Ovary (tissue), 9 donors: Measurements from ENCODE around the gene FGR. TPM values are rescaled to one million over a fixed set of nuclear protein-coding genes. Genes with fewer than 3 reads are reported as not detected.
A peak's percentile ranks its signal among the peaks of the same experiment; 100 is the strongest.

ENCODE experiments used
- DNase-seq, 5 donors: peaks; one replicate each; pipeline ENCODE4 v3.0.0-alpha.2; 2019 to 2020
- H3K27ac ChIP-seq, 2 donors: fragments of 200-600 bp; one replicate each; pipeline versions ENCODE4 v1.5.1 to v1.8.0; 2019 to 2022
- H3K27me3 ChIP-seq: fragments of 200-600 bp; one replicate; pipeline ENCODE4 v1.8.0; 2022
- H3K36me3 ChIP-seq: fragments of 200-600 bp; sonication (generic); one replicate; pipeline ENCODE4 v1.5.1; 2019
- H3K4me1 ChIP-seq: one replicate; pipeline ENCODE4 v1.8.1; 2013; ENCODE audit warnings: mild to moderate bottlenecking, moderate library complexity; ENCODE audit not compliant: insufficient read depth
- H3K4me3 ChIP-seq: fragments of 200-600 bp; sonication (generic); one replicate; pipeline ENCODE4 v1.5.1; 2017
- H3K9me3 ChIP-seq, 2 donors: fragments of 200-600 bp in 1 of 2; sonication (generic) in 1 of 2; one replicate each; pipeline versions ENCODE4 v1.5.1 to v1.8.1; 2013 to 2019; ENCODE audit warnings: mild to moderate bottlenecking in 1 of 2, moderate library complexity in 1 of 2
- EP300 ChIP-seq: sonication (generic); formaldehyde crosslinking; IDR thresholded peaks from one replicate; pipeline ENCODE4 v1.6.1; 2017; ENCODE audit warnings: antibody characterized with exemption
- POLR2A ChIP-seq: fragments of 450-650 bp; IDR thresholded peaks from one replicate; pipeline ENCODE4 v1.6.1; 2017; ENCODE audit warnings: antibody characterized with exemption, mild to moderate bottlenecking, moderate library complexity
- WGBS, 3 donors: extraction: QIAGEN DNeasy Blood & Tissue Kit in 1 of 3; methylation state at CpG; one replicate each; pipeline versions ENCODE4 v1.1.5 to v1.1.7; 2013 to 2017; 5-methylcytosine and 5-hydroxymethylcytosine counted together
- intact Hi-C, 4 donors: fragments of 100-400 bp; cut with DNase I; formaldehyde crosslinking; loops; one replicate each; pipeline versions ENCODE4 v1.11.0 to v1.15.1; 2022 to 2023
- polyA plus RNA-seq, 2 donors: library from polyadenylated mRNA; stranded (reverse); fragments of 200-250 nt in 1 of 2; fragments of 350-450 nt in 1 of 2; fragmentation: Illumina TruSeq in 1 of 2; extraction: RNeasy Lipid Tissue Mini Kit (QIAGEN cat#74804) in 1 of 2; gene quantifications; one replicate each; pipeline ENCODE4 v1.2.3, GENCODE V29; 2013 to 2014
- total RNA-seq, 7 donors: library from RNA; depleted of rRNA in 2 of 7; stranded (reverse); fragments of >200 nt in 2 of 7; fragmentation: NEBNext Ultra II Directional in 3 of 7; extraction: Animal tissue kit (Norgen Biotek cat#: 25700) in 3 of 7; gene quantifications; one replicate each; pipeline versions ENCODE4 v1.1.0 to v1.2.4, GENCODE V29; 2016 to 2023
- TF ChIP-seq, protein P1 (sequence below), 3 donors: fragments of 450-650 bp in 2 of 3; fragments of 200-600 bp in 1 of 3; IDR thresholded peaks; one replicate each; pipeline versions ENCODE4 v1.5.1 to v1.8.0; 2016 to 2022; ENCODE audit warnings: antibody characterized with exemption in 3 of 3, mild to moderate bottlenecking in 1 of 3
- donor health status: DM: no; HTN: no; CAD: no; lungs with moderate emphysema.
- donor health status: DM: no; HTN: no; CAD: no.
- donor health status: Bipolar disorder and iron deficiency.
- donor health status: DM: yes; HTN: yes; CAD: no.
- donor health status: DM: no; HTN: no; CAD: no.
- donor health status: DM: yes; HTN: yes; CAD: no.

FGR gene
- total and polyA plus RNA-seq, 9 donors, result 1.1 to 14.1 (median 4.2) TPM

DNA sequence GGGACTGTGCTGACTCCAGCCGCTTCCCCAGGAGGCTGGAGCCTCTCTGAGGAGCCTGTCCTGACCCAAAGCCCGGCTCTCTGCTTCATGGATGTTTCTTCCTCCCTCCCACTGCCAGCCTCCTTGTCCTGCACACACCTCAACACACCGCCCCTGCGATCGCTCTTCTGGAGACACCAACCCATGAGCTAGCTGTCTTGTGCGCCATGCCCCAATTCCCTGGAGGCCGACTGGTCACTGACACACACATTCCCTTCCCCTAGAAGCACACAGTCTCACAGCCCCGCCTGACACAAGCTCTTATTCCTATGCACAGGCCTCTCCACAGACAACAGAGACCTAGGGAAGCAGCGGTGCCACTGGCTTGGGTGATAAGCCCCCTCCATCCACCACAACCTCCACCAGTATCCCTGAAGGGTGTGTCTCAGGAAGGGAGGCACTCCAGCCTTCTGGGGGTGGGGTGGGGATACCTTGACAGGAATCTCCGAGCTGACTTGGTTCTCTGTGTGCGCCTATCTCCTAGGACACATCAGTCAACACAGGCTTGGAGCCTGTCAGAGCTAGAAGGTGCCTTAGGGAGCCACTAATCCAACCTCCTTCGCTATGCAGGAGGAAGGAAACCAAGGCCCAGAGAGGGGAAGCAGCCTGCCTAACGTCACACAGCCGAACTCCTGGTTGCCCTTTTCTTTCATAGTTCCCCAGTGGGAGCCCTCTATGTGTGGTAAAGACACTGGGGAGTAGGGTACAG lies 62.1 kb downstream of the FGR start:
- Histone ChIP-seq H3K27ac (peak overlapping the region in 1 of 2 donors; percentile 89), H3K9me3 (no peaks in the 10 kb centered on the region), H3K36me3 (no peaks in the 10 kb centered on the region), H3K4me1 (peaks cover 62% of the 10 kb centered on the region), H3K27me3 (no peaks in the 10 kb centered on the region), H3K4me3 (no peak overlapping the region)
- DNase-seq, result peak in 3 of 5 donors; percentile 47 to 57 (median 48)
- WGBS, 3 donors, result 48 to 60% (median 51%) methylated on average over 14 of the region's 14 CpGs
- TF ChIP-seq POLR2A (no peak), EP300 (no peak)
- TF ChIP-seq, protein P1, sequence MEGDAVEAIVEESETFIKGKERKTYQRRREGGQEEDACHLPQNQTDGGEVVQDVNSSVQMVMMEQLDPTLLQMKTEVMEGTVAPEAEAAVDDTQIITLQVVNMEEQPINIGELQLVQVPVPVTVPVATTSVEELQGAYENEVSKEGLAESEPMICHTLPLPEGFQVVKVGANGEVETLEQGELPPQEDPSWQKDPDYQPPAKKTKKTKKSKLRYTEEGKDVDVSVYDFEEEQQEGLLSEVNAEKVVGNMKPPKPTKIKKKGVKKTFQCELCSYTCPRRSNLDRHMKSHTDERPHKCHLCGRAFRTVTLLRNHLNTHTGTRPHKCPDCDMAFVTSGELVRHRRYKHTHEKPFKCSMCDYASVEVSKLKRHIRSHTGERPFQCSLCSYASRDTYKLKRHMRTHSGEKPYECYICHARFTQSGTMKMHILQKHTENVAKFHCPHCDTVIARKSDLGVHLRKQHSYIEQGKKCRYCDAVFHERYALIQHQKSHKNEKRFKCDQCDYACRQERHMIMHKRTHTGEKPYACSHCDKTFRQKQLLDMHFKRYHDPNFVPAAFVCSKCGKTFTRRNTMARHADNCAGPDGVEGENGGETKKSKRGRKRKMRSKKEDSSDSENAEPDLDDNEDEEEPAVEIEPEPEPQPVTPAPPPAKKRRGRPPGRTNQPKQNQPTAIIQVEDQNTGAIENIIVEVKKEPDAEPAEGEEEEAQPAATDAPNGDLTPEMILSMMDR (IDR thresholded peaks at IDR 0.05), result no peak
- intact Hi-C loops, result loop anchor here in 1 of 4 donors (10.0 kb wide), 1 partner anchor 48 kb away; no protein-coding TSS in a partner anchor

DNA sequence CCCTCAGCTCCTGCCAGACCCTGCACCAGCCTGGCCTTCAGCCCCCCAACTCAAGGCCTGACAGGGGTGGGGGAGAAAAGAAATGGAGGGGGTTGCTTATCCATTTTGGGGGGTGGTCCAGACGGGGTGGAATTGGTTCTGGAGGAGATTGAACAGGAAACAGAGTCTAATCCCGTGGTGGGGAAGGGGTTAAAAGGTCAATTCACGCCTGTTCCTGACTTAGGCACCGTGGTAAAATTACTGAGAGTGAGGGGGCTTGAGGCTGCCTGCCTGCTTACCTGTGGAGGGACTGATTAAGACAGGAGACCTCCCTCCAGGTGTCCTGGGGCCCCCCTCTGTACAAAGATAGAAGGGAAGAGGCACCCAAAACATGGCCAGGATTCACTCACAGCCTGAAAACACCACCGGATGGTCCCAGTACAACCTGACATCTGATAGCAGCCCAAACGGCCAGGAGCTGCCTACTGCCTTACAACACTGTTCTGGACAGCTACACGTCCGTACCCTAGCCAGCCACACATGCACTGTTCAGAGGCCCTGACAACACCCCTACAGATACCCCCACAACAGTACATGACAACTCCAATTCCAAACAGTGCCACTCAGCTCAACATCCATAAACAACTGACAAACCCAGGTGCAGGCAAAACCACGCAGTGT lies 62.8 kb downstream of the FGR start:
- TF ChIP-seq, protein P1 (IDR thresholded peaks at IDR 0.05), result no peak
- TF ChIP-seq EP300 (no peak), POLR2A (no peak)
- H3K4me1 ChIP-seq, result peaks cover 65% of the 10 kb centered on the region
- peak overlapping the region; percentile 4 for H3K4me3 ChIP-seq
- intact Hi-C loops, result loop anchor here in 1 of 4 donors (10.0 kb wide), 1 partner anchor 47 kb away; no protein-coding TSS in a partner anchor
- 11 to 12% (median 12%) methylated on average over 9 of the region's 9 CpGs for WGBS, 3 donors
- H3K36me3 ChIP-seq, result no peaks in the 10 kb centered on the region
- H3K27me3 ChIP-seq, result no peaks in the 10 kb centered on the region
- no peaks in the 10 kb centered on the region for H3K9me3 ChIP-seq
- DNase-seq, result peak in 1 of 5 donors; percentile 43
- peak overlapping the region; percentile 50 to 89 for H3K27ac ChIP-seq

GRCh38 chr1:27571439-27572018 lies 63.5 kb downstream of the FGR start:
- no peaks in the 10 kb centered on the region for H3K36me3 ChIP-seq
- H3K4me1 ChIP-seq, result peaks cover 66% of the 10 kb centered on the region
- H3K4me3 ChIP-seq, result peak overlapping the region; percentile 4
- DNase-seq, result peak; percentile 80 to 91 (median 86)
- WGBS, 3 donors, result 2 to 6% (median 4%) methylated on average over 18 of the region's 18 CpGs
- no peaks in the 10 kb centered on the region for H3K27me3 ChIP-seq
- intact Hi-C loops, result loop anchor here in 1 of 4 donors (10.0 kb wide), 1 partner anchor 47 kb away; no protein-coding TSS in a partner anchor
- no peaks in the 10 kb centered on the region for H3K9me3 ChIP-seq
- H3K27ac ChIP-seq, result peak overlapping the region; percentile 50 to 89
- TF ChIP-seq POLR2A, result no peak
- no peak for TF ChIP-seq EP300
- TF ChIP-seq, protein P1 (IDR thresholded peaks at IDR 0.05), result no peak

GRCh38 chr1:27570784-27571183 lies 64.2 kb downstream of the FGR start:
- intact Hi-C loops, result loop anchor here in 1 of 4 donors (10.0 kb wide), 1 partner anchor 46 kb away; no protein-coding TSS in a partner anchor
- Histone ChIP-seq H3K4me3 (no peak overlapping the region), H3K27me3 (no peaks in the 10 kb centered on the region), H3K9me3 (no peaks in the 10 kb centered on the region), H3K27ac (peak overlapping the region; percentile 50 to 89), H3K36me3 (no peaks in the 10 kb centered on the region), H3K4me1 (peaks cover 64% of the 10 kb centered on the region)
- 35 to 42% (median 38%) methylated on average over 3 of the region's 3 CpGs for WGBS, 3 donors
- TF ChIP-seq EP300 (no peak), POLR2A (no peak)
- TF ChIP-seq, protein P1 (IDR thresholded peaks at IDR 0.05), result no peak
- peak in 4 of 5 donors; percentile 36 to 57 (median 54) for DNase-seq
